D341Med (cell line): Measurements from ENCODE around the gene IL10.

Experiments
- DNase-seq: peaks from one replicate; pipeline ENCODE4 v3.0.0; 2012; ENCODE audit warnings: low spot score

Gene IL10

DNA sequence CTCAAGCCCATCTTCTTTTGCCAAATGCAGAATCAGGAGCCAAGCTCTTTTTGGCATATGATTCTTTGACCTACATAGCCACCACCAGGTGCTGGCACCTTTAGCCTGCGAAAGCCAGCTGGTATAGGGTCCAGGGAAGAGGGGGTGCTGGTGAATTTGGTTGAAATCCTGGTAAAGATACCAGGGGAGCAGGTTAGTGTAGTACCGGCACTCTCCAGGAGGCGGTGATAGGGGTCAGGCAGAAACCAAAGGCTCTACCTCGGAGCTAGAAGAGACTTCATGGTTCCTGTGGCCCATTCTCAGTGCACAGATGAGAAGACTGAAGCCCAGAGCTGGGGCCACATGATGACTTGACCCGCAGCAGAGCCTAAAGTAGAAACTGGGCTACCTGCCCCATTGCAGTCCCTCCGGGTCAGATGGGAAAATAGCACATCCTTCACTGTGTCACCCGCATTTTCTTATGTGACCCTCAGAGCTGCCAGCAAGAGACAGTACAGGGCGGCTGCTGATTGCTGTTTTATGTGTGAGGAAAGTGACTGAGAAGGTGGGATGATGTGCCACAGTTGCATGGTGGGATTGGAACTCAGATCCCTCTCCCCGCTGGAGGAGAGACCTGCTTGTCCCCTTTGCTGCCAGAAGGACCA is 37.7 kb downstream of the IL10 start:
- DNase-seq: peak; percentile 77

GRCh38 chr1:206732992-206733391 is 39.3 kb downstream of the IL10 start:
- DNase-seq: no peak

- DNase-seq: no peak
These were observed 39.8 kb downstream of the IL10 start for GRCh38 chr1:206732508-206732907.

GRCh38 chr1:206729507-206729906 is 42.8 kb downstream of the IL10 start:
- DNase-seq: no peak

- DNase-seq: no peak
These were observed 43.2 kb downstream of the IL10 start for GRCh38 chr1:206729050-206729449.

- DNase-seq: no peak
These were observed 43.7 kb downstream of the IL10 start for GRCh38 chr1:206728697-206728987.

- DNase-seq: no peak
These were observed 44.2 kb downstream of the IL10 start for GRCh38 chr1:206727981-206728696.

DNA sequence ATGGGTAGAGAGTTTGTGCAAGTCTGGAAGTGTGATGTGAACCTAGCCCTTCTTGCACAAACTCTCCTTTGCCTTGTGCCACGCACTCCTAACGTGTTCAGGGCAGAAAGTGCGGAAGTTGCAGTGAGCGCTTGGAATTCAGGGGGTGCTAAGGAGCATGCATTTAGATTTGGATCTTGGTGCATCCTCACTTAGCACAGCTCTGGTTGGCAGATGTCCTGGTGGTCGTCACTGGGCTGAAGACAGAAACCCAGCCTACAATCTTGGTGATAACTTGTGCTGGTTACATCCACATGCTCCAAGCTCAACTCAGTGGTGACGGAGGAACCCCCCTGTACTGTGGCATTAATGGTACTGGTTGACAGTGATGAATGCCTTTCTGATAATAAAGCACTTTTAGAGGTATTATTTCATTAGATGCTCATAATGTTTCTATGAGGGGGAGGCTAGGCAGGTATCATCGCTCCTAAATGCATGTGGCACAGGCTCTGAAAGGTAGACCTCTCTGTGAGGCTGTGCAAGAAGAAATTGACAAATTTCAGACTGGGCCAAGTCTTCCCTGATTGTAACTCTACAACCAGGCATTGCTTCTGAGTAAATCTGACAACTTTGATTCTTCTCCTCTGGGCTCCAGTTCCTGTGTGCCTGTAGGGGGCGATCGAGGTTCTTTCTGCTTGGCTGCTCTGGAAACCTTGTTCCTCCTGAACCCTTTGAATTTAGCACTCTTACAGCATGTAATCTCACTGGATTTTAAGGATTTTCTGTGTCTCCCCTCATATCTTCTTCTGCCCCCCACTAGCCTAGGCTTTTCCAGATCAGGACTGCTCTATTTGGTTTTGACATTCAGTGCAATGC is 47.0 kb downstream of the IL10 start:
- DNase-seq: peak; percentile 59

DNA sequence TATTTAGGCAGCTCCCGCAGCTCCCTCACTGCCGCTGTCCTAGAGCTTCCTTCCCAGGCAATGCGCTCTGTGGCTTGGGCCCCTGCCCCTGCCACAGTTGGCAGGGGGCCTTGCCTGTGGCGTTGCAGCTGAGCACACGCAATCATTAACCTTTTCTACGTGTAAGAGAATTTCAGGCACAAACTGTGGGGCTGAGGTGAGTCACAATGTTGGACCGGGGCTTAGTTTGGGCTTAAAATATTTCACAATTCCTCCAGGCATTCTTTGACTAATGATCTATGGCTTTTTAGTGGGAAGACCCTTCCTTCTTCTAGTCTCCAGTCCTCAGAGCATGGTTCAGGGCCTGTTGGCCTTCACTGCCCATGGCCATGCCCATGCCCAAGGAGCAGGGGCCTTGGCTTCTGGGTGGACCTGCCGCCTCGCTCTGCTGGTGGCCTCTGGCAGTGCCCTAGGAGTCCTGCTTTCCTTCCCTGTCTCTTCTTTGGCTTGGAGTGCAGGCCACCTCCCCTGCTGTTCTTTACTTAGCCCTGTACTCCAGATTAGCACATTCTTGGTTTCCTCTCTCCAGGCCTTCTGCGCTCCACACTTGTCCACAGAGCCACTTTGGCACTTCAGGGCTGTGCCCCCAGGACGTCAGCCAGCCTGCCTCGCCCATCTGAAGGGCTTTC is 48.4 kb downstream of the IL10 start:
- no peak for DNase-seq

GRCh38 chr1:206723462-206723804 is 48.9 kb downstream of the IL10 start:
- no peak for DNase-seq

- DNase-seq: no peak
These were observed 49.4 kb downstream of the IL10 start for GRCh38 chr1:206722751-206723461.

DNA sequence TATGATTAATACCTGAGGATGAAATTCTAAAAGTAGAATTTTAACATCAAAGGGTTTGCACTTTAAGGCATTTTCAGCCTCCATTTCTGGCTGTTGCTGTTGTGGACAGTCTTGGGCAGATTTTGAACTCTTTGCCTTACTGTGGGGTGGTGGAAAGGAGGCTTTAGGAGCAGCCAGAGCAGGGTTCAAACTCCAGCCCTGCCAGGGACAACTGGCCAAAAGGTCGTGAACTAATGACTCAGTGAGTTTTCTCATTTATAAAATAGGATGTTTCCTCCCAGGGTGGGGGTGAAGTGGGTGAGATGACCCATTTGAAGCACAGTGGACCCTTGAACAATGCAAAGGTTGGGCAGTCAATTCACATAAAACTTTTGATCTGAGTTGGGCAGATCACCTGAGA is 50.8 kb downstream of the IL10 start:
- DNase-seq: no peak

DNA sequence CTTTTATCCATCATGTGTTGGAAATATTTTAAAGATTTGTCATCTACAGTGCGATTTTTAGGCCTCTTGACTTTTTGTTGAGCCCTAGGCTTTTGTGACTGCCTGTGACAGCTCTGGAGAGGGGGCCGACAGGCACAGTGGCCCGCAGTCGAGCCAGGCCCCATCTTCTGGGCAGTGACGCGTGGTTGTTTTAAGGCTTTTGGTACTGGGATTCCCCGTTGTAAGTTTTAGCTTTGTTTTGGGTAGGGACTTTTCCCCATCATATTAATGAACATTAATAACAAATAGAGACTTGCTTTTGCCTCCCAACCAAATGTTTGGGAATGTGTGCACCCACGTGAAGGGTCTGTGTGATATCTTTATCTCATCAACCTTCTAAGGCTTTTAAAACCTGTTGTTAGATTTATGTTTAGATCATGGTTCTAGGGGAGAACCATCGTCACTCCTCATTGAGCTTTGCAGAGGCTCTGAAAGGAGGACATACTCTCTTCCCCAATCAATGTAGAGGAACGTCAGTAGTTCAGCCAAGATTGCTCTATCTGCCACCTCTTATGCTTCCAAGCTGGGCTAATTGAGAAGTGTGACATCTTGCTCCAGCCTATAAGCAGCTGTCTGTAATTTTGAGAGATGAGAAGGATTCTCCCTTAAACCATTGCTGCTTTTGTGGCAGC is 53.0 kb downstream of the IL10 start:
- DNase-seq: no peak

DNA sequence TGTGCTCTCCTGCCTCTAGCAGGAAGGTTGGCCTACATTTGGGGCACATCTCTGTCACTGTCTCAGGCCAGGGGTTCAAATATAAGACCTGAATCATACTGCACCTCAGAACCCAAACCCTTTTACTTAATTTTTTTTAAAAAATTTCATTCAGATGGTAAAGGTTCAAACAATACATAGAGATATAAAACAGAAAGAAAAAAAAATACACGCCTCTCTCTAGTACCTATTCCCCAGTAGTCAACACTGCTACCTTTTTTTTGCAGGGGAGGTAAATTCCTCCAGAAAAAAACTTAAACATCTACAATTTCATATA is 54.7 kb downstream of the IL10 start:
- DNase-seq: no peak
